Activated T-cell treated with anti-CD3 and anti-CD28 coated beads, Interleukin-2, amount 50 U/mL, for 1 hour (primary cell): Measurements from ENCODE around the gene GOLT1A.

Experiments used
- DNase-seq: peaks from one replicate; pipeline ENCODE4 v3.0.0-alpha.2; 2020

Gene GOLT1A, protein sequence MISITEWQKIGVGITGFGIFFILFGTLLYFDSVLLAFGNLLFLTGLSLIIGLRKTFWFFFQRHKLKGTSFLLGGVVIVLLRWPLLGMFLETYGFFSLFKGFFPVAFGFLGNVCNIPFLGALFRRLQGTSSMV

DNA sequence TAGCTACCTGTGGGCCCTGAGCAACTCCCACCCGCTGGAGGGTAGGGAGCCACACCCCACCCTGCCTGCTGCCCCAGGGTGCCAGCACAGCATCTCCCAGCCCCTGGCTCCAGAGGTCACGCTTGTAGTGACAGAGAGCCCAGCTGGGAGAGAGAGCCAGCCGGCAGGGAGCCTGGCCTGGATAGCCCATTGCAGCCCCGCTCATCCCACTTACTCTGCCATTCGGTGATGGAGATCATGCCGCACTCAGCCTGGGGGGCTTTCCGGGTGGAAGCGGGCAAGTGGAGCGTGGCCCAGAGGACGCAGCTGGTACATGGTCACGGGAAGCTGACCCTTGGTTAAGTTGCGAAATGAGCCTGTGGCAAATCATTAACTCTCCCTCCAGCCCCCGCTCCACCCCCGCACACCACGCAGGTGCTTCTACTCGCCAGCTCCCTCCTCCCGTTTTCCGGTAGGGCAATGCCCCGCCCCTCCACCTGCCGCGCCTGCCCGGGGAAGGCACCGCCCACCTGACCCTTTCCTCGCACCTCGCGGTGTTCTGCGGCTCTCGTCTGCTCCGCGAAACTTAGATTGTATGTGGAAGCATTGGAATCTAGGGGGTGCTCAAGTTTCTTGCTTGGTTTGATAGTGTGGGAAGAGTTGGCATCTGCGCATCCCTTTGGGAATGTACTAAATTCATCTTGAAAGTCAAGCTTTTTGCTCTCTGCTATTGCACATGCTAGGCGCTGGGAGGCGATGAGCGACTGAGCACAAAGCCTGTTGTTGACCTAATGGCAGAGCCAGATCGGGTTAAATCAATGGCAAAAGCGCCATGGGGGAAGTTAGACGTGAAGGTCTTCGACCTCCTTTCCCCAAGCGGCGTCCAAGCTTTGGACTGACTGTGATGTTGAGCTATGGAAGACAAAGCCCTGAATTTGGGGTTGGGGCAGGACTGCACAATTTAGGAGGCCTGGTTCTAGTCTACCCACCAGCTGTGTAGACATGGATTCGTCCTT, at the start of gene GOLT1A:
Gene GOLT1A (minus strand): TSS at position 321 of the 995 bp plus-strand sequence. CDS start 82 bp downstream, at position 239.
- DNase-seq: peak; percentile 44

DNA sequence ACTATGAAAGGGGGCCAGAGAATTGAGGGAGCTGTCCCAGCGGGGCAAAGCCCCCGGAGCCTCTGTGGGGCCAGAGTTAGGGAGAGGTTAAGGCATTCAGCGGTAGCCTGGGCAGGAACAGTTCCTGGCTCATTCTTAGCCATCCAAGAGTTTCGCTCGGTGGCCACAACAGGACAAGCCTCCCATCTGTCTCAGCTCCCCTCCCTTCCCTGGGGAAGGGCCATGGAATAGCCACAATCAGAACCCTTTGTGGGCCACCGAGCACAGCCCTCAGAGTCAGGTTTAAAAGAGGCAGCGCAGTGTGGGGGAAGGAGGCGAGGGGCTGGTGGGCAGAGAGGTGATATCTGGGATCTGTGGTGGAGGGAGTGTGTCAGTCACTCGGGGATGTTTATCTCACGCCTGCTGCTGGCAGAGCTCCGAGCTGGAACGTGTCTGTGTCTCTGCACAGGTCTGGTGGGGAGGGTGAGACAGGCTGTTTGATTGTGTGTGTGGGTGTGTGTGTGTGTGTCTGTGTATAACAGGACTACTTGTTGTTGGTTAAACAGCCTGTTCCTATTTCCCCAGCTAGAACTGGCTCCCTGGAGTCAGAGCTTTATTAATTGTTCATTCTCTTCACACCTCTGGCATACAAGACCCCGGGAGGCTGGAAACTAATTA, 49.6 kb upstream of the GOLT1A start:
- no peak for DNase-seq

DNA sequence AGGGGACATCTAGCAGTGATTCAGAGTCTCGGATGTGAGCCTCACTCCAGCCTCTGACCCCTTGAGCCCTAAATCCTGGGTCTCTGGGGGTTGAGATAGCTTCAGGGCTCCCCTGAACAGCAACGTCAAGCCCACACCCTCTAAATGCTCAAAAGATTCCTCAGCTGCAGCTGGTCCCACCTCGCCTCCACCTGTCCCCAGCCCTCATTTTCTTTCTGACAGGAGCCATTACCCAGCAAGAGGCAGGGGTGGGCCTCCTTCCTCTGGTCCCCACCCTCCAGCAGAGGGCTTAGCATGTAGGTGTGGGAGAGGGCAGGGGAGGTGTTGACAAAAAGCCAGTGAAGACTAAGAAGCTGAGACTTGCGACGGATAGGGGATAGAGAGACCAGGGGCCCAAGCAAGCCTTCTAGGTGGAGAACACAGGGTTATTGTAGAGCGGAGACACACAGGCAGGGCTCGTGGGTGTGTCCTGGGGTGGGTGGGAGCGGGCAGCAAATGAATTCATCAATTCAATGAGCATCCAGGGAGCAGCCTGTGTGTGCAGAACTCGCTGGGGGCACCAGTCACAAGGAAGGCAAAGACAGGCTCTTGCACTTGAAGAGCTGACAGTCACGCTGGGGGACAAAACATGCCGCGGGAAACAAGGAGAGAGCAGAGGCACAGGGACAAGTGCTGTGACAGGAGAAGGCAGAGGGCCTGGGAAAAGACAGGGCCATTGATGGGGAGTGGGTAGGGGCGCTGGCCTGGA, 48.9 kb upstream of the GOLT1A start:
- DNase-seq: no peak

DNA sequence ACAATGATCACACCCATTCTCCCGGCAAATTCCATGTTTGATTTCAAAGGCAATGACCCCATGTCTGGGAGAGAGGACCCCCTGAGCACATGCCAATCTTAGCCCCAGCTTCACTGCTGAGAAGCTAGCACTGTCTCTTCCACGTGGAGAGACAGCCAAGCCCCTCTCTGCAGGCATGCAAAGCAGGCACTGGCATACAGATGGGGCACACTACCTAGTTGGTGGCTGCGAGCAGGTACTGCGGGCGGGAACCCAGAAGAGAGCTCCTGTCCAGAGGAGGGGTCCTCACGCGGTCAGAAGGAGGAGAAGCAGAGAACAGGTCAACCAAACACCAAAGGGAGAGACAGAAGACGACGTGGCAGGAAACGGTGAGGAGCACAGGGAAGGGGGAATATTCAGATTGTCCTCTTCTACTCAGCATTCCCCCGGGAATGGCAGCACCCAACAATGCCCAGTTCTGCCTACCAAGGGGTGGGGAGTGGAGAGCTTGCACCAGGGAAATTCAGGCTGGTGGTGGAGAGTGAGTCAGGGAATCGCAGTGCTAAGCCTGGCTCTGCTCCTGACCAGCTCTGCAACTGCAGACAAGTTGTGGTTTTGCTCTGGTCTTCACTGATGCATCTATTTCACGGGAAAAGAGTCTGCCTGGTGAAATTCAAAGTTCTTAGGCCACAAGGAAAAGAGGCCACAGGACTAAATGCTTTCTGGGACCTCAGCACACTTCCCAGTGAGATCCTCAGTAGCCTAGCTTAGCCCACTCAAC, 48.1 kb upstream of the GOLT1A start:
- DNase-seq: no peak

DNA sequence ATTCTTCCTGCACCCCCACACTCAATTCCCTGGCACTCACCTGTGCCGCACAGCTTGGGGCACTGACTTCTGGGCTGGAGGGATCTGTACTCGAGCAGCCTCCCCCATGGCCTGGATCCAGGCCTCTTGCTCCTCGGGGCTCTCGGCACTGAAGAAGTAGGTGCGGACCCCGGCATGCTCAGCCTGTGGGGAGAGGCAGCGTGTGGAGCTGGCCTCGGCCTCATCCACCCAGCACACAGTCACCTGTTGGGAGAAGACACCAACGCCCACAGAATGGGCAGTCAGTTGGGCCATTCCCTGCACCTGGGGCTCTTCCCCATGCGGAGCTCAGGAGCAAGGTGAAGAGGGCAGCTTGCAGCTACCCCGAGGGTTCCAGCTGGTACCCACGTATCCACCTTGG, 47.5 kb upstream of the GOLT1A start:
- no peak for DNase-seq

DNA sequence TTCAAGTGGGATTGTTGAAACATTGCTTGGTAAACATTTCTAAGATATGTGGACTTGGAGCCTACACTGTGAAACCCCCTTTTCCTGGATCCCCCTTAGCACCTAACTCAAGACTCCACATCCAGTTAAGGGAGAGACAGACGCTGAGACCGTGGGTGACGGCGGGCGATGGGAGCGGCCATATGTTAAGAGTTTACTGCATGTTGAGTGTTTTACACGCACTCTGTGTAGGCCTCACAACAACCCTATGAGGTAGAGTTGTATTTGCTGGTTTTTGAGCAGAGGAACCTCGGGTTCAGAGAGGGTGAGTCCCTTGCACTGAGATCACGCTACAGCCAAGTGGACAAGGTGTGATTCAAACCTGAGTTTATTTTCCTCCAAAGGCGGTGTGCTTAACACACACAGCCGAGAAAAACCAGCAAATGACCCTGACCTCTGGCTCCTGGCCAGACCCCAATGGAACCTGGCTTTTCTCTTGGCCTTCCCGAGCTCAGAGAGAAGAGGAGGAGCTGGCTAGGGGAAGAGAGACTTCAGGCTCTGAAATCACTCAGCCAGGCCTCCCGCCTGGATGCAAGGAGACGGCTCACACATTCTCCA, 46.9 kb upstream of the GOLT1A start:
- no peak for DNase-seq

DNA sequence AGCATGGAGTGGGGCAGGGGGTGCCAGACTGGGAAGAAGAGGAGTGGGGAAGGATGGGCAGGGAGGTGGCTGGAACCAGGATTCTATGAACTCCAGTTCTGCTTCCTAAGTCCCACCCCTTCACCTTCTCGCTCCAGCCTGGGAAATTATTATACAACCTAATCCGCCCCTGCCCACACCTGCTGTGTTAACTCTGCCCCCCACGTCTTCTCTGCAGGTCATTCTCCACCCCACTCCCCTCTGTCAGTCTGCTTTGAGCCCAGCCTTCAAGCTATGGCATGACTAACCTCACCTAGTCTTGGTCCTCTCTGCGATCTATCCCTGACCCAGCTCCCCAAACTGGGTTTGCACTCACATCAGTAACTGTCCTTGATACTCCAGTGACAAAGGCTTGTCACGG, 46.0 kb upstream of the GOLT1A start:
- DNase-seq: no peak

DNA sequence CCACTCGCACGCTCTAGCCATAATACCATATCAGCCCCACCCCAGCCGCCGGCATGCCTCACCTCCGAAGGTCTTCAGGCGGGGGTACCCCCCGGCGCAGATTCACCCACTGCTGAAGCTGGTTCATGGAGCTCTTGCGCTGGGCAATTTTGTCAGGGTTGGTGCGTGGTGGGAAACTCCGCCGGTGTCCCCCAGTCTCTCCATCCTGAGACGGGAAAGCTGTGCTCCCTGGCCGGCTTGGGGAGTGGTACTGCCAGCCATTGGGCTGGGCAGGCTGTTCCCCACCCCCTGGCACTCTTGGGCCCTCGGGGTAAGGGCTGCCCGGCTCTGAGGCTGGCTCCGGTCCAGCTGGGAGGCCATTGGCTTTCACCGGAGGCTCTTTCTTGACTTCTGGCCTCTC, 45.4 kb upstream of the GOLT1A start:
- DNase-seq: no peak

DNA sequence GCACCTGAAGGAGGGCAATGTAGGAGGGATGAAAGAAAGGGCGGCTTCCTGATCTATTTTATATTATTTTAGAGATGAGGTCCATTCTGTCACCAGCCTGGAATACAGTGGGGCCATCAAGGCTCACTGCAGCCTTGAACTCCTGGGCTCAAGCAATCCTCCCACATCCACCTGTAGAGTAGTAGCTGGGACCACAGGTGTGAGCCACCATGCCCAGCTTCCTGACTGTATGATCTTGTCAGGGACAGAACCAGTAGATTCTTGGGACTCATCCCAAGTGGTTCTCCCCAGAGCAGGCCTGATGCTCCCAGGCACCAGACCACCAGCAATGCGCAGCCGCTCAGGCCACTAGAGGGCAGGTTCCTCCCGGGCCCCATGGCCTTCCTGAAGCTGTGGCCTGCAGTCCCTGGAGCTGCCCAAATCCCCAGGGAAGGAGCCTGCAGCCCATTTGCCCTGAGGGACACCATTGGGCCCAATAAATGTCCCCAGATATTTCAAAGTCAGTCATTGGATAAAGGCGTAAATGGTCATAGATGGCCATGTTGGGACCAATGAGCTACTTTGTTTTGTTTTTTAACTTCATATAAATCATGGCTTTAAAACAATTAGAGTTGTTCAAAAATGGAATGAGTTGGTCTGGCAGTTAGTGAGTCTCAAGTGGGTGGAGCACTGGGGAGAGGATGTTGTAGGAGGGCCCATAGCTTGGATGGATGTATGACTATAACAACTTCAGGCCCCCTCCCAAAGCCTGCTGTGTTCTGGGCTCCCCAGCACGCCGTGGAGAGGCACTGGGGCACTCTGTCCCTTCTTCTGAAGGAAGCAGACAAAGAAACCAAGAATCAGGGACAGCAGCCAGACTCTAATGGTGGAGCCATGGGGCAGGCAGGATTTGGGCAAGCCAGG, 44.7 kb upstream of the GOLT1A start:
- DNase-seq: peak; percentile 24

DNA sequence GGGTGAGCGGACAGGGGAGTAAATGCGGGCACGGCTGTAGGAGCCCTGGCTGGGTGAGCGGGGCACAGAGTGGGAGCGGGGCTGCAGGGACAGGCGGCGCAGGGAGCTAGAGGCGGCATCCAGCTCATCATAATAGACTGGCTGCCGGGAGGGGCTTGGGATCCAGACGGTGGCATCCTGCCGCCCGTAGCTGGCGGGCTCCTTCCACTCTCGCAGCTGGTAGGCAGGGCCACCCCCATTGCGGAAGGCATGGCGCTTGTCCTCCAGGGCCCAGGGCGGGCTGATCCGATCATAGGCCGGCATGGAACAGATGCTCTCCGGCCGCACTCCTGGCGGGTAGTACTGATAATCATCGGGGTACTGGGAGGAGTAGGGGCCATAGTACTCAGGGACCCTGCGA, 43.7 kb upstream of the GOLT1A start:
- no peak for DNase-seq

DNA sequence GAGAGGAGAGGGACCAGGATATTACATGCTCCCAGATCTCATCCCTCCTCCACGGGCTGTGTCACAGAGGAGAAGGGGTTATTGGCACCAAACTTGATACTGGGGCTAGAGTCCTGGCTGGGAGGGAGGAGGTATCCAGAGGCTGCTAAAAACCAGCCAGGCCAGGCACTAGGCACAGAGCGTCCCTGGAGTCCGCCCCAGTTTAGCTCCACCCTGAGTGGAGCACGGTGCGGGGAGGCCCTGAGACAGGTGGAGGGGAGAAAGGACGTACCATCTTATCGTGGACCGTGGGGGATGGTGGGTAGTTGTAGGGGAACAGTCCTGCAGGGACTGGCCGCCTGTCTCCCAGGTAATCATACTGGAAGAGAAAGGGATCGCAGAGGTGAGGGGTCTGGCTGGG, 42.7 kb upstream of the GOLT1A start:
- DNase-seq: no peak

DNA sequence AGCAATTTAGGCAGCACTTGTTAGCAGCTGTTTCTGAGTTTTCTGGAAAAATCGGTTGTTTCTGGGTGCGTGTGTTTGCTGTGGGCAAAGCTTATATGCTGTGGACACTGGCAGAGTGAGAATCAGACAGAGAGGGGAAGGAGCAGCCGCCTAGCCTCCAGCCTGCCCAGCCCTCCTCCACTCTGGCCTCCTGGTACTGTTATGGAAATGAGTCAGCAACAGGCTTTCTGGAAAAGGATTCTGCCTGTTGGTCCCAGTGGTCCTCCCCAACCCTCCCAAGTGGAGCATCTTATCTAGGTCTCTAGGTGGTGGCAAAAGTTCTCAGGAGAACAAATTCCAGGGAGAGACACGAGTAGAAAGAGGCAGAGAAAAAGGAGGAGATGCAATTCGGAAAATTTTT, 42.2 kb upstream of the GOLT1A start:
- no peak for DNase-seq

DNA sequence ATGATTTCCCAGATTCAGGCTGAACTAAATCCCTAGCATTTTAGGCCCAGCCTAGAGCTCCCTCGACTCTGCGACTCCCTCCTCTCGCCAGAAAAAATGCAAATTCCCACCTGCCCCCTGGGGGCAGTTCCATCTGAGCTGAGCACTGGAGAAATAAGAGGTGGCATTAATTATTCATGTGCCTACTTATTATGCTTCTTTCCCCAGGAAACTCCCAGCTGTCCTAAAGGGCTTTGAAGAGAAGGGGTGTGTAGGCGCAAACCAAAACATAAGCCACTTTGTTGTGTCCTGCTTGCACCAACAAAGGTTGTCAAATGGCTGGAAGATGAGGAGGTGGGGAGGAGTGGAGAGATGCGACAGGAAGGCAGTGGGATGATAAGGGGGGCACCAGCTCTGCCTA, 41.4 kb upstream of the GOLT1A start:
- DNase-seq: no peak

DNA sequence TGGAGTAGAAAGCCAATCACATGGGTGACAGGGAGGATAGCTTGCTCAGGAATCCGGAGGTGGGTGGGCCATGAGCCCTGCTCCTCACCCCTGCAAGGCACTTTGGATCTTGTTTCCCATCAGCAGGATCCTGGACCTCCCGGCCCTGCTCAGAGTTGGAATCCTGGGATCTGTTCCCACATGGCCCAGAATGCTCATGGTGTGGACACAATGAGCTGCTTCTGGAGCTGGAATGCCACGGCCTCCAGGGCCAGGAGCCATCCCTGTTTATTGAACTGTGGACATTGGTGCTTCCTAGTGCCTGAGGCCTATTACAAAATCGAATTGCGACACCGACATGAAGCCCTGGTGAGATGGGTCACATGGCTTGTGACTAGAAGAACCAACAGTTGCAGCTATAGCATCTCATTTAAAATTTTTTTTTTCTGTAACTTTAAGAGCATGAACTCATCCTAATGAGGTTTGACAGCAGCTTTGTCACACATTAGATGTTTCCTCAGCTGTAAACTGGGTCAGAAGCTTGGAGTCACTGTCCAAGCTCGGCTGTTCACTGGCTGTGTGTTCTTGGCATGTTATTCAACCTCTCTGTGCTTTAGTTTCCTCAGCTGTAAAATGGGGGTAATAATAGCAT, 40.4 kb upstream of the GOLT1A start:
- no peak for DNase-seq

DNA sequence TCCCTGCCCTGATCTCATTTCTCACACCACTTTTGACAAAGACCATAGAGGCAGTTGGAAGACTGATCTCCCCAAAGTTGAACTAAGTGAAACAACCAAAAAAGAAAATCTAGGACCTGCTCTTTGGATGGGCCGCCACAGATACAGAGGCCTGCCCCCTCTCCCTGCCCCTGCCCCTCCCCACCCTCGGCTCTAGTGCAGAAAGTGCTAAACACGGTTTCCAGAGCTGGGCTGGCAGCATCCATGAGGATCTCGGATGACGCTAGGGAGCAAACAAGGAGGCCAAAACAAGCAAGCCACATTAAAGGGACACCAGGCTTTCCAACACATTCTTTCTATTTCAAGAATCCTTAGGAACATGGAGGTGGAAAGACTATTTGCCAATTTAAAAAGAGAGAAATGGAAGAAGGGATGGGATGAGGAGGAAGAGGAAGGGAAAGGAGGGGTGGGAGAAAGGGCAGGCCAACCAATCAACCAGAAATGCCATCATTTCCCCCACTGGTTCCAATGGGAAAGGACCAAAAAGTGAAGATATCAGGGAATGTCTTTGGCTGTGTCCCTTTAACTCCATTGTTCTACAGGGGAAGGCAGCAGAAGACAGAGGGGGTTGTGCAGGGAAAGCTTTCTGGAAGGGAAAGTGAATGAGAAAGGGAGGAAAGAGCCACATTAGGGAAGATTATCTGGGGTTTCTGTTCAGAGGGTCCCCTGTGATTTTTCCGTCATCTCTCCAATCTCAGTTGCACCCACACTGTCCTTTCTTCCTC, 38.3 kb upstream of the GOLT1A start:
- DNase-seq: no peak

DNA sequence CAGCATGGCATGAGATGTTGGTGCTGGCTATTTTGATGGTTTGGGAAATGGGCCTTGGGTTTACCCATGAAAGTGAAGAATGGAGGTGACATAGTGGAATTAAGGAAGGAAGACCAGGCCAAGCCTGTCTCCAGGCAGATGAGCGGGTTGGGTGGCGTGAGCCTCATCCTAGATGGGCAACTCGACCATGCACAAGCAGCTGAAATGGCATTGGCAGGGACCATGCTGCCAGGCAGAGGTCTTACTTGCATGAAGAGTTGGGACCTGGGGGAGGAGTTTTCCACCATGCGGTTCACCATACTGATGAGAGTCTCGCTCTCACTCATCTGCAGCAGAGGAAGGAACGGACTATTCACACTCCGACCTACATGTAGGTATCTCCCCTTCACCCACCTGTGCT, 37.5 kb upstream of the GOLT1A start:
- no peak for DNase-seq

DNA sequence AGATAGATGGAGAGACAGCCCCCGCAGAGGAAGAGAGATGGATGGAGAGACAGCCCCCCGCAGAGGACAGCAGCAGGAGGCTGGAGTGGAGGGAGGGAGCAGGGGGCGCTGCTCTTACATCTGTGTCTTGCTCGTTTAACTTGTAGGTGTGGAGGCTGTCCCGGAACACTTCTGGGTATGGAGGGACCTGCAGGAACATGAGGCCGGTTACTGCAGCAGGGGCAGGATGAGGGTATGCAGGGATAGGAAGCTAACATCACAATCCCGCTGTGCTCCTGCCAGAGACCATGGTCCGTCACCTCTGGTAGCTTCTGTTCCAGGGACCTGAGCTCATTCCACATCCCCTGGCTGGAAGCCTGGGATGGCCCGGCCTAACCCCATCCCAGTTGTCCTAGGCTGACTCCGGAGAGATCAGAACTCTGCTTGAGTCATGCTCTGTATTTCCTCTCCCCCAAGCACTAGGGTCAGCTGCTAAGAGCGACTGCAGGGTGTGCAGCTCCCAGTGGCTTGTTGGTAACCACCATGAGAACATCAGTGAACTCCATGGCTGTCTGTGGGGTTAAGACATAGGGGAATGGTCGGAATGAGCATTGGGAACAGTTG, 36.7 kb upstream of the GOLT1A start:
- DNase-seq: no peak

DNA sequence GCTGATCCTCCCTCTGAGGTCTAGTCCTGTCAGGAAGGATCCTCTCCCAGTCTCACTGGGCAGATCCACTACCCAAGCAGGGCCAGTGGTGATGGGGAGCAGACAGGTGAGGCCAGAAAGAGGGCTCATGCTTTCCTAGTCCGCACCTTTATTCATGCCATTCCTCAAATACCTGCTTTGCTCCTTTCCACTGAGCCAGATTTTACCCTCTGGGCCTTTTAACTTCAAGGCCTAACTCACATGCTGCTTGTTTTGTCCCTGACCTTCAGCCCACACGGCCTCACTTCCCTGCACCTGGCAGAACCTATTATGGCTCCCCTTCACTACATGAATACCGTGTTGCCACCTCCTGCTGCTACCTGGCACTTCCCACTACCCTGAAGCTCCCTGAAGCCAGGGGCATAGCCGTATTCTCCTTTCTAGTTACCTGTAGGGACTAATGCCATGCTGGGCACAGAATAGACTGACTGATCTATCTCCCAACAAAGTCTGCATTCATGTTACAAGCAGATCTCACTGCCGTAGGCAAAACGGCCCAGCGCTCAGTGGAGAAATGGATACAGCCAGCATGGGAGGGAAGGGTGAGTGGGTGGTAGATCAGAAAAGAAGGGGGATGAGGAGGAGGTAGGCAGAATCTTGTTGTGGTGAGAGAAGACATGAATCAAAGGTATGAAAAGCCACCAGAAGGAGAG, 36.1 kb upstream of the GOLT1A start:
- DNase-seq: no peak

DNA sequence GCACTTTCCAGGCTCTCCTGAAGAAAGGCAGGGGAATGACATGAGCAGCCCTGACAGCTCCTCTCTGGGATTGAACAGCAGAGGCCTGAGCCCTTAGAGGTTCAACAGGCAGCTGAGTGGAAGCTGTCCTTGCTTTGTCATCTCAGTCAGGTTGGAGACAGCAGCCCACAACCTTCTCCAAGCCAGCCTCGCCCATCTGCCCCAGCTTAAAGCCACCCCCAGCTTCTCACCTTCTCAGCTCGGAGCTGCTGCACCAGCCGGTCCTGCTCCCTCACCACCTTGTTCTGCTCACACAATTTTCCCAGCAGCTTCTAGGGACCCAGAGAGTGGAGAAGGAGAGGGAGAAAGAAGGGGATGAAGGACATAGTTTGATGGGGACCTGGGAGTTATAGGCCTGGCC, 35.2 kb upstream of the GOLT1A start:
- DNase-seq: no peak
